HFF-Myc (cell line): ENCODE data around the gene VKORC1L1.
"Not testable (repeated sequence)": the region's sequence is repeated elsewhere in the genome, so short reads cannot be mapped to it uniquely, and the experiment has no call there.

ENCODE experiments used
- DNase-seq: peaks from one replicate; pipeline ENCODE4 v3.0.0-alpha.2; 2011; ENCODE audit warnings: low read depth; ENCODE audit errors: extremely low read depth
- H3K4me3 ChIP-seq: replicated peaks from 2 replicates; pipeline ENCODE4 v1.5.1; 2011; ENCODE audit warnings: low read depth, mild to moderate bottlenecking, control low read depth, low read length
- CTCF ChIP-seq: IDR thresholded peaks from 2 replicates; pipeline ENCODE4 v1.5.1; 2012; ENCODE audit warnings: mild to moderate bottlenecking, low read depth, low read length, control low read depth; ENCODE audit errors: missing control alignments

VKORC1L1 gene

GRCh38 chr7:65892161-65892560, 19.3 kb downstream of the VKORC1L1 start:
- H3K4me3 ChIP-seq: no peak overlapping the region
- no peak for DNase-seq
- TF ChIP-seq CTCF: no peak

GRCh38 chr7:65892835-65893234, 20.0 kb downstream of the VKORC1L1 start:
- TF ChIP-seq CTCF: no peak
- H3K4me3 ChIP-seq: no peak overlapping the region
- DNase-seq: no peak

GRCh38 chr7:65896279-65896870, 23.5 kb downstream of the VKORC1L1 start:
- no peak overlapping the region for H3K4me3 ChIP-seq
- no peak for TF ChIP-seq CTCF
- no peak for DNase-seq

GRCh38 chr7:65897289-65897688, 24.4 kb downstream of the VKORC1L1 start:
- not testable (repeated sequence) for H3K4me3 ChIP-seq, DNase-seq

- H3K4me3 ChIP-seq, DNase-seq: not testable (repeated sequence)
These were observed 26.0 kb downstream of the VKORC1L1 start for GRCh38 chr7:65898677-65899447.

GRCh38 chr7:65902306-65902705, 29.4 kb downstream of the VKORC1L1 start:
- no peak for TF ChIP-seq CTCF
- no peak for DNase-seq
- no peak overlapping the region for H3K4me3 ChIP-seq

- TF ChIP-seq CTCF: no peak
- no peak for DNase-seq
- H3K4me3 ChIP-seq: no peak overlapping the region
These were observed 34.8 kb downstream of the VKORC1L1 start for GRCh38 chr7:65907501-65908198.

GRCh38 chr7:65910237-65910636, 37.4 kb downstream of the VKORC1L1 start:
- no peak for TF ChIP-seq CTCF

More at GRCh38 chr7:65910237-65910636, 37.4 kb downstream of the VKORC1L1 start:
- no peak overlapping the region for H3K4me3 ChIP-seq
- no peak for DNase-seq
